Duodenal mucosa (tissue), 2 donors: ENCODE results near the gene ATRN.

Source experiments
- H3K27ac ChIP-seq: one replicate; pipeline ENCODE4 v1.7.0; 2013; ENCODE audit warnings: low read depth, low read length
- H3K27me3 ChIP-seq, 2 donors: one replicate each; pipeline ENCODE4 v1.7.0; 2013; ENCODE audit warnings: low read length in 2 of 2, control low read depth in 1 of 2; ENCODE audit not compliant: insufficient read depth in 2 of 2, control insufficient read depth in 1 of 2
- H3K36me3 ChIP-seq, 2 donors: one replicate each; pipeline ENCODE4 v1.7.0; 2013; ENCODE audit warnings: low read length in 2 of 2, control low read depth in 1 of 2; ENCODE audit not compliant: insufficient read depth in 2 of 2, control insufficient read depth in 1 of 2
- H3K4me1 ChIP-seq, 2 donors: one replicate each; pipeline ENCODE4 v1.7.0; 2013; ENCODE audit warnings: low read length in 2 of 2, control low read depth in 1 of 2; ENCODE audit not compliant: insufficient read depth in 2 of 2, control insufficient read depth in 1 of 2
- H3K4me3 ChIP-seq, 2 donors: one replicate each; pipeline ENCODE4 v1.7.0; 2013; ENCODE audit warnings: low read length in 2 of 2, low read depth in 1 of 2
- H3K9ac ChIP-seq, 2 donors: one replicate each; pipeline ENCODE4 v1.7.0; 2013; ENCODE audit warnings: low read length in 2 of 2, low read depth in 1 of 2
- H3K9me3 ChIP-seq, 2 donors: one replicate each; pipeline ENCODE4 v1.7.0; 2013; ENCODE audit warnings: low read length in 2 of 2, control low read depth in 1 of 2; ENCODE audit not compliant: control insufficient read depth in 1 of 2

Gene ATRN

DNA sequence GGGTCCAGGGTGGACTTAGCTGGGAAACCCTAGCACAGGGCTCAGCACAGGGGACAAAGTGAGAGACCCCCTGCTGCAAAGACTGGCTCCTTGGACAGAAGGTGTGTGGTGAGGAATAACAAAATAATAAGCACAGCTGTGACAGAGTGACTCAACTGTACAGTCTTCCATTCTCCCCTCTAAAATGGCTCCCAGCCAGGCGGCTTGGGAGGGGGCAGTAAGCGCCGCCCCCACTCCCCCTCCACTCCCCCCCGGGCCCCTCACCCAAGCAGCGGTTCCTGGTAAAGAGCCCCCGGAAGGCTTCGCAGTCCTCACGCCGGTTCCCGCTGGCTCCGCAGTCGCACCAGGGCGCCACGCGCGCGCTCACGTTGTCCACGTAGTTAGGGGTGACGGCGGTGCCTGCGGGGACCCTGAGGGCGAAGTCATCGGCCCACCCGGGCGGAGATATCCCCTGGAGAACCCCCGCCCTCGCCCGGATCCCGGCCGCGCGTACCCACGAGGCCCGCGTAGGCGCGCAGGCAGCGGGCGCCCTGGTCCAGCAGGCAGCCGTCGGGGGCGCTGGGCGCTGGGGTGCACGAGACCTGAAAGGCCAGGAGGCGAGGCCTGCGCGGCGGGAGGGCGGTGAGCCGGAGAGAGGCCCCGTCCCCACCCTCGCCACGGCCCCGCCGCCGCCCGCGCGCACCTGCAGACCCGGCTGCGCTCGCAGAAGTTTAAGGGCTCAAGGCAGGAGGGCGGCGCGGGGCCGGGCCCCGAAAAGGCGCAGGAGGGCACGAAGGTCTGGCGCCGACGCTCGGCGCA, 189.6 kb downstream of the ATRN start:
- Histone ChIP-seq H3K4me1 (peaks cover 0 to 9% of the 10 kb centered on the region in 2 donors), H3K27ac (no peak overlapping the region), H3K36me3 (no peaks in the 10 kb centered on the region), H3K9me3 (no peaks in the 10 kb centered on the region), H3K9ac (no peak overlapping the region), H3K27me3 (peaks cover 33 to 41% of the 10 kb centered on the region in 2 donors), H3K4me3 (no peak overlapping the region)

- Histone ChIP-seq H3K36me3 (no peaks in the 10 kb centered on the region), H3K9ac (no peak overlapping the region), H3K27me3 (peaks cover 33 to 41% of the 10 kb centered on the region in 2 donors), H3K4me1 (peaks cover 4 to 14% of the 10 kb centered on the region in 2 donors), H3K4me3 (no peak overlapping the region), H3K27ac (no peak overlapping the region), H3K9me3 (no peaks in the 10 kb centered on the region)
These were observed 190.4 kb downstream of the ATRN start for GRCh38 chr20:3661060-3661813.

- Histone ChIP-seq H3K27ac (no peak overlapping the region), H3K9me3 (no peaks in the 10 kb centered on the region), H3K36me3 (no peaks in the 10 kb centered on the region), H3K9ac (no peak overlapping the region), H3K27me3 (peaks cover 33 to 41% of the 10 kb centered on the region in 2 donors), H3K4me3 (no peak overlapping the region), H3K4me1 (peaks cover 4 to 16% of the 10 kb centered on the region in 2 donors)
These were observed 191.2 kb downstream of the ATRN start for GRCh38 chr20:3661814-3662665.

GRCh38 chr20:3663031-3663701, 192.3 kb downstream of the ATRN start, which contains the start of gene GFRA4:
GFRA4 (minus strand) TSS chr20:3663399; CDS start chr20:3663399, 0 bp downstream.
- Histone ChIP-seq H3K9ac (no peak within 1 kb of the TSS), H3K4me1 (peaks cover 4 to 16% of the 10 kb centered on the region in 2 donors), H3K36me3 (no peaks in the 10 kb centered on the region), H3K27ac (no peak within 1 kb of the TSS), H3K27me3 (peaks cover 33 to 41% of the 10 kb centered on the region in 2 donors), H3K4me3 (no peak within 1 kb of the TSS), H3K9me3 (no peaks in the 10 kb centered on the region)

GRCh38 chr20:3663858-3664257, 193.0 kb downstream of the ATRN start:
- Histone ChIP-seq H3K9ac (no peak overlapping the region), H3K27ac (no peak overlapping the region), H3K4me1 (peaks cover 4 to 13% of the 10 kb centered on the region in 2 donors), H3K9me3 (no peaks in the 10 kb centered on the region), H3K36me3 (no peaks in the 10 kb centered on the region), H3K4me3 (no peak overlapping the region), H3K27me3 (peaks cover 36 to 37% of the 10 kb centered on the region in 2 donors)

GRCh38 chr20:3667434-3668037, 196.7 kb downstream of the ATRN start:
- Histone ChIP-seq H3K36me3 (no peaks in the 10 kb centered on the region), H3K27me3 (peaks cover 21 to 34% of the 10 kb centered on the region in 2 donors), H3K27ac (no peak overlapping the region)

DNA sequence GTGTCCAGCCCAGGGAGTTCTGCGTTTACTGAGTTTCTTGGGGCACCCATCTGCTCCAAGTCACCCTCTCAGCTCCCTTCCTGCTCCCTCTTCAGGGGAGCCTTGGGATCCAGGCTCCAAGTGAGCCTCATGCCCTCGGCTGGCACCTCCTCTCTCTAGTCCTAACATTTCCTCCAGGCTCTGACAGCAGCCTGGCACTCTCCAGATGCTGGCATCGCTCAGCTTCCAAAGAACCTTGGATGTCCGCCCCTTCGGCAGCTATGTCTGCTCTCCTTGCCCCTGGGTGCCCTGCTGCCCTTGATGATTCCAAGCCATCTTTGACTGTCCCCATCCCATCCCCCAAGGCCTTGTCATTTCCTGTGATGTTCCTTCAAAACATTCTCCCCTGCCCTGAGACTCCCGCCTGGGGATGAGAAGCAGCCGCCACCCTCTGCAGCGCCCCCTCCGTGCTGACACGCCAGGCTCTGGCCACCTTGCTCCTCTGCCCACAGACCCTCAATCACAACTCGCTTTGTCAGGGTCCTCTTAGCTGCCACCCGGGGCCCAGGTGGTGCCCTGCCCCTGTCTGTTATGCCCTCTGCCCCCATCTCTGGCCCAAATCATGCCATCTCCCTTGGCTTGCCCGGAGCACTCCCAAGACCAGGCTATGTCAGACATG, 199.0 kb downstream of the ATRN start:
- Histone ChIP-seq H3K27me3 (peaks cover 21 to 33% of the 10 kb centered on the region in 2 donors), H3K4me1 (peaks cover 4 to 7% of the 10 kb centered on the region in 2 donors), H3K27ac (no peak overlapping the region), H3K36me3 (no peaks in the 10 kb centered on the region), H3K4me3 (no peak overlapping the region), H3K9ac (no peak overlapping the region), H3K9me3 (no peaks in the 10 kb centered on the region)

More at GRCh38 chr20:3667434-3668037, 196.7 kb downstream of the ATRN start:
- Histone ChIP-seq H3K4me1 (peaks cover 4 to 7% of the 10 kb centered on the region in 2 donors), H3K9ac (no peak overlapping the region), H3K4me3 (no peak overlapping the region), H3K9me3 (no peaks in the 10 kb centered on the region)

DNA sequence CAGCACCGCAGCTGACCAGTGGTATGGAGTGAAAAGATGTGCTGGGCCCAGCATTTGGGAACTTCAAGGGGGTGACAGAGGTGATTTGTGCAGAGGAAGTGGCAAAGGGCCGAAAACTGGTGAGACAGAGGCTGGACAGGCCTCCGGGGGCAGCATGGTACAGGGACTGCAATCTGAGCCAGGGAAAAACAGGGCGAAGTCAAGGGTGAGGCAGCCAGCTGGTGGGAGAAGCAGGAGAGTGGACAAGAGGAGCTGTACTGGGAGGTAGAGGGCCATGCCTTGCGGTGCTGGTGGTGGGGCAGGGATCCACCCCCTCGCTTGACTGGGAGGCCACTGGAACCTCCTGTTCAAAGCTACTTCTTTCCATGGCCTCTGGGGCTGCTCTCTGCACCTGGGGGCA, 199.7 kb downstream of the ATRN start:
- peaks cover 4 to 7% of the 10 kb centered on the region in 2 donors for H3K4me1 ChIP-seq
- no peak overlapping the region for H3K27ac ChIP-seq
- no peaks in the 10 kb centered on the region for H3K36me3 ChIP-seq
- no peak overlapping the region for H3K9ac ChIP-seq
- no peak overlapping the region for H3K4me3 ChIP-seq
- no peaks in the 10 kb centered on the region for H3K9me3 ChIP-seq
- peaks cover 28 to 40% of the 10 kb centered on the region in 2 donors for H3K27me3 ChIP-seq

DNA sequence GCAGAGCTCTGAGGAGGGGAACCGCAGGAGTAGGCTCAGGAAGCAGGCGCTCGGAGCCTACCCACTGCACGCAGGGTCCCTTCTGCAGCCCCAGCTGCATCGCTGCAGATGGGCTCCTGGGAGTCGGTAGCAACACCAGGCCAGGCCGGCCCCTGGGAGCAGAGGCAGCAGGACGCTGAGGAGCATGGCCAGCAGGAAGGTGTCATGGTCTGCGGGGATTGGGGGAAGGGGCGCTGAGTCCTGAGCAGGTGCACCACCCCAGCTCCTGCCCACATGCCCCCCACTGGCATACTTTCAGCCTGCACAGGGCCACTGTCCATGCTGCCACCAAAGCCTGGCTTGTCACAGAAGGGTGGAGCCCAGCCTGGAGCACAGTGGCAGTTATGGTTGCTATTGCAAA, 200.1 kb downstream of the ATRN start:
- Histone ChIP-seq H3K27ac (no peak overlapping the region), H3K4me3 (no peak overlapping the region), H3K36me3 (no peaks in the 10 kb centered on the region), H3K9me3 (no peaks in the 10 kb centered on the region), H3K9ac (no peak overlapping the region), H3K4me1 (peaks cover 3 to 5% of the 10 kb centered on the region in 2 donors), H3K27me3 (peaks cover 31 to 43% of the 10 kb centered on the region in 2 donors)
